GM18909 (cell line): Measurements from ENCODE around the gene HOMER2.
"Not testable (repeated sequence)": the region's sequence is repeated elsewhere in the genome, so short reads cannot be mapped to it uniquely, and the experiment has no call there.

Experiments used
- ATAC-seq: cut with Tn5 transposase; IDR thresholded peaks from one replicate; pipeline ENCODE4 v1.9.1; 2021; ENCODE audit warnings: mild to moderate bottlenecking; ENCODE audit not compliant: unreplicated experiment, poor library complexity

The HOMER2 gene

DNA sequence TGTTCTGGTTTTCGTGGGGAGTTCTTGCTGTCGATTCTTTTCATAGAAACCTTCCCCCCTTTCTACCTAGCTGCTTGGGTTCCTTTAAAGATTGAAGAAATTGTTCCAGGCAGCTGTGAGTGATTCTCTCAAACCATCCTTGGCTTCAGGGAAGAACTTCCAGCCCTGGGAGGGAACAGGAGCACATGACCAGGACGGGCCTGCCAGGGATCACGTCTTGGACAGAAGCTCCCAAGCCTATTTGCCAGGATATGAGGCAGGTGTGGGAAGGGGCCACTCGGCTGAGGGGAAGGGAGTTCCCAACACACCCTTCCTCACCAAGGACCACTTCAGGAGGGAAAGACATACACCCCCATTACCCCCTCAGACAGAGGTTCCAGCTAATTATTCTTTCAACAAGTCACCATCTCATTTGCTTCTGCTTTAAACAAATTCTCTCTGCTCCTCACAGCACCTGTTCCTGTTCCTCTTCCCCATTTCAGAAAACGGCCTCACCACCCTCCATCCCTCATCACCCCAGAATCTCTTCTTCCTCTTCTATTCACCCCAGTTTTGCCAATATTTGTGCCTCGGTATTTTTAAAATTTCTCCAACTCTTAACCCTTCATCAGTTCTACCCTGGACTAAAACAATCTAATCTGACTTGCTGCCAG lies 80.6 kb downstream of the HOMER2 start:
- ATAC-seq = no peak

DNA sequence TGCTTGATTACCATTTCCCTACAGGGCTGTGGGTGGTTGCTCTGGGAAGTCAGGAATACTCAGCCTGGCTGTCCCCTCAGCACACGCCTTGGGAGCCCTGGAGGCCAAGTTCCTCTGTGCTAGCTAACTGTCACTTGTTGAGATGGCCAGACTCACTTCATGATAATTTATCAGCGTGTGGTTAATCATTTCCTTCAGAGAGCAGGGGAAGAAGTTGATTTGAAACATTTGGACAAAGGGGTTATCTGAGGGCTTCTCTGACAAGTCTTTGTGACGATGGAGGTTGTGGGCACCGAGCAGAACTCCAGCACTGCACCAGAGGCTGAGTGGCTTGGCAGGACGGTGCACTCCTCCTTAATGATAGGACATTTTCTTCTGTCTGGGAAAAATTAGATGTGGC lies 81.2 kb downstream of the HOMER2 start:
- ATAC-seq = no peak

DNA sequence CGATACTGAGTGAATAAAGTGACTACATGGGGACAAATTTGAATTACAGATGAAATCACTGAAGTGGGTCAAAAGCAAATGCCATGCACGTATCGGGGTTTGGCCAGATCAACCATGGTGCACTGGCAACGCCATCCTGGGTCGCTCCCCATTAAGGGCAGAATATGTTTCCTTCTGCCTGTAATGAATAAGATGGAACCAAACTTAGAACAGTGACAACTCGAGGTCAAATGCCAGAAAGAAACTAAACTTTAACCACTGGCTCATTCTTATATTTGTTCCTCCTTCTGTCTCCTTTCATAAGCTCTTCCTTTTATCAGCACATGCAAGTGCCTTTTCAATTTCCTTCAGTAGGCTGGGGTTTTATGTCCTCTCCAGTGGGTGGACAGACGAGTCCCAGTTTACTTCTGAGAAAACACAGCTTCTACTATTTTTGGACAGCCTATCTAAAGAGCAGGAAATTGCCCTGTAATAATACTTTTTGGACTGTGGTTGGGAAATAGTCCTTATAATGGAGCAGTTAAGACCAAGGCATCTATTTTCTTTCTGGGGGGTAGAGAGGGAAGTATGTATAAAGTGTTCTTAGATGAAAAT lies 81.7 kb downstream of the HOMER2 start:
- no peak for ATAC-seq

DNA sequence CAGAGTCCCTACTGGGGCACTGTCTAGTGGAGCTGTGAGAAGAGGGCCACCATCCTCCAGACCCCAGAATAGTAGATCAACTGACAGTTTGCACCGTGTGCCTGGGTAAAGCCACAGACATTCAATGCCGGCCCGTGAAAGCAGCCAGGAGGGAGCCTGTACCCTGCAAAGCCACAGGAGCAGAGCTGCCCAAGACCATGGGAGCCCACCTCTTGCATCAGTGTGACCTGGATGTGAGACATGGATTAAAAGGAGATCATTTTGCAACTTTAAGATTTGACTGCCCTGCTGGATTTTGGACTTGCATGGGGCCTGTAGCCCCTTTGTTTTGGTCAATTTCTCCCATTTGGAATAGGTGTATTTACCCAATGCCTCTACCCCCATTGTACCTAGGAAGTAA lies 86.5 kb downstream of the HOMER2 start:
- ATAC-seq = not testable (repeated sequence)

DNA sequence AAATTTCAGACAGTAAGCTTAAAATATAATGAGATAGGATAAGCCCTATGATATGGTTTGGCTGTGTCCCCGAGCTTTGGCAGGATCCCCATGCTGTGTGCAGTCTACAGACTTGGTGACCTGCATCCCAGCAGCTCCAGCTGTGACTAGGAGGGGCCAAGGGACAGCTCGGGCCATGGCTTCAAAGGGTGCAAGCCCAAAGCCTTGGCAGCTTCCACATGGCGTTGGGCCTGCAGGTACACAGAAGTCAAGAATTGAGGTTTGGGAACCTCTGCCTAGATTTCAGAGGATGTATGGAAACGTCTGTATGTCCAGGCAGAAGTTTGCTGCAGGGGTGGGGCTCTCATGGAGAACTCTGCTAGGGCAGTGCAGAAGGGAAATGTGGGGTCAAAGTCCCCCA lies 86.9 kb downstream of the HOMER2 start:
- ATAC-seq = not testable (repeated sequence)

DNA sequence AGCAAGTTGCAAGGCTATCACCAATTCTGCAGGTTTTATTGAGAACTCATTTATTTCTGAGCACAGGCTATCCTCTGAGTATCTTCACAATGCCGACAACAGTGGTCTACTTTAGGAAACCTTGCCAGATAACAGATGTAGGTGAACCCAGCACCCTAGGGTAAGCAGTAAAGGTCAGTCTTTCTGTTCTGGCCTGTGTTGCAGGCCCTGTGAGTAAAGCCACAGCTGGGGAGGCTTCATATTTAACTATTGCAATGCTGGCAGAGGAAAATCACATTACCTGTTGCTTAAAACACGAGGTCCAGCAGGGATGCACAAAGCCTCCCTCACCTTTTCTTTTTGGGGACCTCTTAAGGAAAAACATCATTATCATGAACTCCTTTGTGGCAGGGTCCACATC lies 87.6 kb downstream of the HOMER2 start:
- no peak for ATAC-seq

DNA sequence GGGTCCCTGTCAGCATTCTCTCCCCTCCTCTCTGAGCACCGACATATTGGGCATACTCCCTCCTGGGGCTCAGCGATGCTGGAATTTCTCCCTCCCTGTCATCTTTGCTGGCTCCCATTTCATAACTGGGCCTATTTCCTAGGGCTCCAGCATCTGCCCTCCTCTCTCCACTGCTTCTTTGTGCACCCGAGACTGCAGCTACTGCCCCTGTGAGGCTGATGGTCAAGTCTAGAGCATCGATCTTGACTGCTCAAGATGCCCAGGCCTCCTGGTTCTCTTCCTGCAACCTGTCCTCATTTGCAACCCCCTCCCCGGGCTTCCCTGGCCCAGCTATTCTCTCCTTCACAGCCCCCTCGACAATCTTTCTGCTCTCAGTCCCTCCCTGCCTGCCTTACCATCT lies 89.6 kb downstream of the HOMER2 start:
- ATAC-seq = no peak

DNA sequence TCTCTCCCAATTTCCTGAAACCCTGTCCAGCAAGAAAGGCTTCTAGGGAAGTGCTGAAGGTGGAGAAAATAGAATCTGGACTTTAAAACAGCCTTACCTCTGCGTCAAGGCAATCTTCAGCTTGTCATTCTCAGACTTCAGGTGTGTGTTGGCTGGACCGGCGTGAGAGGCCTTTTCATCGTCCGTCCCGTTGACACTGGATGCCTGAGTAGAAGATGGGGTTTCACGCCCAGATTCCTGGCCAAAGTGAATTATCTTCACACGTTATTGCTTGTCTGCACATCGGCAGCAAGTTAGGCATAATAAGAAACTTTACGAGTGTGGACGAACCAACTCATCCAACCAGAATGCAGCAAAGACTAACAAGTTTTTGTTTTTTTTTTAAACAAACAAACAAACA lies 93.6 kb downstream of the HOMER2 start:
- ATAC-seq = no peak

DNA sequence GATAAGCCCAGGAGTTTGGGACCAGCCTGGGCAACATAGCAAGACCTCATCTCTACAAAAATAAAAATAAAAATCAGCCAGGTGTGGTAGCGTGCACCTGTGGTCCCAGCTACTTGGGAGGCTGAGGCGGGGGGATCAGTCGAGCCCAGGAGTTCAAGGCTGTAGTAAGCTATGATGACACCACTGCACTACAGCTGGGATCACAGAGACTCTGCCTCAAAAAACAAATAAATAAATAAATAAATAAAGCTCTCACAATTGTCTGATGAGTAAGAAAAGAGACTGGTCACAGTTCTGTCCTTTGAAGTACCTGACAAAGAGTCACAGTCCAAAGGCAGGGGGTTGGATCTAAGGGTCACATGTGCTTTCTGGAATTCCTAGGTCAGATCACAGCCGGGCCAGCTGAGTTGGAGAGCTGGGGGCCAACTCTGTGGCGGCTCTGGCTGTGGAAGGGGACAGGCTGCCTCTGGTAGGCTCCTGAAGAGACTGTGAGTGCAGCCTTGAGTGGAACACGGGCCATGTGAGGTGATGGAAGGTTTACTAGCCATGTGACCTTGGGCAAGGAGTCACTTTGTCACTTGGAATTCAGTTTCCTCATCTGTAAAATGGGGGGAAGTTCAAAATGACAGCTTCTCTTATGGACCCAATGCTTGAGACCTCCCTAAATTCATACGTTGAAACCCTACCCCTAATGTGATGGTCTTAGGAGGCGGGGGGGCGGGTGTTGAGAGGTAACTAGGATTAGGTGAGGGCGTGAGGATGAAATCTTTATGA lies 95.9 kb downstream of the HOMER2 start:
- no peak for ATAC-seq

DNA sequence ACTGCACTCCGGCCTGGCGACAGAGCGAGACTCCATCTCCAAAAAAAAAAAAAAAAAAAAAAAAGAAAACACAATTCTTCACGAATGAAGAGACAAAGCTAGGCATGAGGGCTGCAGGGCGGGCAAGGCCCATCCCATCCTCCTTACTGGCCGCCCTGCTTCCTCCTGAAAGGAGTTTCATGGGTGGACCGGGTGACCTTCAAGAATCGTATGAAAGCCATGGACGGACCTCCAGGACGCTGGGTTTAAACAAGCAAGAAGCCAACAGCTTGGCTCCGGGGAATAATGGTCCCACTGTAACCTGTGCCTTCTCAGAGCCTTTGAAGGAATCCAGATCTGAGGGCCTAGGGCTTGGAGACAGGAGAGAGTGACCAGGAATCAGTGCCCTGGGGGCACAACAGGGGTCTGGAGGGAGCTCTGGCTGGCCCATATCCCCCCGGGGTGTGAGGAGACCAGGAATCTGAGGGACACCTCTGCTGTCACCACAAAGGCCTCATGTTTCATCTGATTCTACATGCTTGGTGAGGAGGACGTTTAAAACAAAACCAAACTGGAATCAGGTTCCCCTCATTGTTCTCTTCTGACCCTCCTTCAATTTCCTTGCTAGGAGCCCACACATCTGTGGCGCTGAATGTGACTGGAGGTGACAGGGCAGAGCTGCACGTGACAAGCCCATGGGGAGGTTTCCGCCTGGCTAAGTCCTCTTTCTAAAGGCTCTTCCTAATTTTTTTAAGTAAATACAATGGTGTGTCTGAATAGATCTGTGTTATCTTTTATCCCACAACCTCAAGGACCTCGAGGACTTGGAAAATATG lies 97.0 kb downstream of the HOMER2 start:
- no peak for ATAC-seq

DNA sequence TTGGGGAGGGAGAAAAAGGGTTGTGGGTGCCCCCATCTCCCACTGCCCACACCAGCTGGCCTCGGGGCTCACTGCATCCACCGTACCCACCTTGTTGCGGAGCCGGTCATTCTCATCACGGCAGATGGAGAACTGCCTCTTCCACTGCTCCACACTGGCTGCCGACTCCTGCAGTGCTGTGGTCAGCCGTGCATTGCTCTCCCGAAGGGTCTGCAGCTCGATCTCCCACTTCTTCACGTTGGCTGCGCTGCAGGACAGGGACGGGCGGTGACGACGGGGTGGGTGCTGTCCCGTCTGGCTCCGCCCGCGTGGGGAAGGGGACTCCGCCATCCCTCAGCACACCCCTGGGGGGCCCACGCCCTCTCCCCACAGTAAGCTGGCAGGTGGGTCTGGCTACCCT lies 98.0 kb downstream of the HOMER2 start:
- no peak for ATAC-seq

DNA sequence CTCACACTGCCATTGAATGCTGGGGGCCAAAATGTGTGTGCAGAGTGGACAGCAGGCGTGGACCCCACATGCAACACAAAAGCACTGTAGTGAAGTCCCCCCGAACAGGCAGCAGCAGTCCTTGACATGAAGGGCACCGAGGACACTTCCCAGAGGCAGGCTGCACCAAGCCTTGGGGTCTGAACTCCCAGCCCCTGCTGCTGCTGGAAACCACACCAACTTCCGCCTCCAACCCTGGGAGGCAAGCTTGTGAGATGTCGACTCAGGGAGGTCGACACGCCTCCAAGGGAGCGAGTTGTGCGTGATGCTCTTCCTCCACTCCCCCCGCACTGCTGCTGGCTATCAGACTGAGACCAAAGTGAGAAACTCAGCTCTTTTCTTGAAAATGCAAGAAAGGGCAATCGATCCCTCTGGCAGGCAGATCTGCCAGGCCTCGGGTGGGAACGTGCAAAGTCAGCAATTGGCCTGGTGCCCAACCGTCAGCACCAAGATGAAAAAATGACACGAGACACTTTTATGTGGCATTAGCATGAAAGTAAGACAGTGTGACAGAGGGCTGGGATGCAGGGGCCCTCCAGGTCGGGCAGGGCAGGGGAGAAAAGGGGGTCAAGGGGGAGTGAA lies 99.5 kb downstream of the HOMER2 start:
- no peak for ATAC-seq

DNA sequence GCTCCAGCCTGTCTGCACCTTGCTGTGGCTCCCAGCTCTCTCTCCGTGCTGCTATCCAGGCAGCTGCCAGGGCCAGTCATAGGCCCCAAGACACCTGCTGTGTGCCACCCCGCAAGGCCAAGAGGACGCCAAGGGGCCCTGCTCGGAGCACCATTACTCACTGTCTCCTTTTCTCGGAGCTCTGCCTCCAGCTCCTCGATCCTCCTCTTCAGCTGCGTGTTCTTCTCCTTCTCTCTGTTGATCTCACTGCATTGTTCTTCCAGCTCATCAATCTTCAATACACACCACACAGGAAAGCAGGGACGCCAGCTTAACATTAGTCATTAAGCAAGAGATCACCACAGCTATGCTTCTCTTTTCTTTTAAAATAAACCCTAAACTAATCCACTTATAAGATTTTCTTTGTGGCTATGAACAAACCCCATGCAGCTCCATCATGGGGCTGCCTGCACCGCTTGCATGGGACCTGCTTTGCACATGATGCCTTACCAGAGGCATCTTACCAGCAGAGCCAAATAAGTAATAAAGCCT lies 100.5 kb downstream of the HOMER2 start:
- ATAC-seq = no peak

DNA sequence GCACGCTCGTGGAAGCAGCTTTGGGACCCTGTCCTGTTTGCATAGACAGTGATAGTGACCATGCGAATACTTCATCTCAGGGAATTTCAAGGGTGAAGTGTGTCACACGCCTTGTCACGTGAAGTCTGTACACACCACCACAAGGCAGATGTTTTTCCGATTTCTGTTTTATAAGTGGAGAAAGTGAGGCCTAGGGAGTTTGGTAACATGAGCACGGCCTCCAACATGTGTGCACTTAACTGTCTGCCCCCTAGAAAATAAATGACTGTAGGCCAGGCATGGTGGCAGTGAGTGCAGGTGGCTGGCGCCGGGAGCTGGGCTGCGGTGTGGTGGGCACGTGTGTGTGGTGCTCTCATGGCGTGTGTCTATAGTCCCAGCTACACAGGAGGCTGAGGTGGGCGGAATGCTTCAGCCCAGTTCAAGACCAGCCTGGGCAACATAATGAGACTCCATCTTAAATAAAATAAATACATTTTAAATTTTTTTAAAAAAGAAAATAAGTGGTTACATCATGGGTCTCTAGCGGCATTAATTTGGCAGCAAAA lies 101.1 kb downstream of the HOMER2 start:
- ATAC-seq = no peak

DNA sequence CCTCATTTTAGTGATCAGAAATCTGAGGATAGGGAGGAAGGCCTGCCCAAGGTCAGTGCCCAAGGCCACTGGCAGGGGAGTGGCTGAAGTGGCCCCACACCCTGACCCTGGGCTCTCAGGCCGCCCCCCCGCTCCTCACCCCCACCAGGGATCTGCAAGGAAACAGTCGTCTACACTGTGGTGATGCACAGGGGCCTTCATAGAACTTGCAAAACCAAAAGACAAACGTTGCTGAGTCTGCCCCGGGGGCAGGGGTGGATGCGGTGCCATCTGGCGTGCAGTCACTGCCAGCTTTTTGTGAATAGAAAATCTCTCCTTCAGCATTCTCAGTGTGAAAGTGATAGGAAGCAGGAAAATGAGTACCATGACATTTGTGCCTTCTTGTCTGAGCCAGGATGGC lies 101.8 kb downstream of the HOMER2 start:
- no peak for ATAC-seq

DNA sequence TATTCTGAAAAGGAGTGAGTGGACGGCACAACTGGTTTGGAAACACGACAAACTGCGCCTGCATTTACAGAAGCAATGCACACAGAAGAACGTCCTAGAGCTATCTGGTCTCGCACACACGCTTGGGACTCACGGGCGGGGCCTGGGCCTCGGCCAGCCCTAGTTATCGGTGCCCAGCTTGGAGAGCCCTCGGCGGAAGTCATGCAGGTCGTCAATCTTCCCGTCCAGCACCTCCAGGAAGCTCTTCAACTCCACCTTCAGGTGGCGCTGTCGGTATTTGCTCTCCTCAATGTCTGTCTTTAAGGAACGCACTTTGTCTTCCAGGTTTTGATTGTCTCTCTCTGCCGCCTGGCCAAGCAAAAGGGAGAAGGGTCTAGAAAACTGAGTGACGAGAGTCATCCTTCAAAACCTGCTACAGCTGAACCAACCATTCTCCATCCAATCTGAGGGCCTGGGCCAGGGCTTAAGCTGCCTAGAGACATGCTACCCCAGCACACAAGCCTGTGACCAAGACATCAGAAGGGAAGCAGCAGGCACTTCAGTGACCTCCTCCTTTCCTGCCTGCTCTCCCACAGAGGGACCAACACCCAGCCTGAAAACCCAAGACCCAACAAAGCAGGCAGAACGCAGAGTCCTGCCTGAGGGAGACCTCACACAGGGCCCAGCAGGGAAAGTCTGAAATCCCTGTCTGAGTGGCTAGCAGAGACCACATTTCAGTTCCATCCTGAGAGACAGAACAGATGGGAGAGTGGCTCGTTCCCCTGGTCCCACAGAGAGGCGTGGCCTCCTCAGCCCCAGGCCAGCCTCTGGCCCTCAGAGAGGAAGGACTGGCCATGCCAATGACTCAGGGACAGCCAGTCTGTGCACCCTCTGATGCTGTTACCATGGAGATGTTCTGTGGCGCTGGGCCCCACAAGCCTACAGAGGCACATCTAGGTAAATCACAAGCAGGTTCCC lies 102.7 kb downstream of the HOMER2 start:
- ATAC-seq = peak; percentile 63

DNA sequence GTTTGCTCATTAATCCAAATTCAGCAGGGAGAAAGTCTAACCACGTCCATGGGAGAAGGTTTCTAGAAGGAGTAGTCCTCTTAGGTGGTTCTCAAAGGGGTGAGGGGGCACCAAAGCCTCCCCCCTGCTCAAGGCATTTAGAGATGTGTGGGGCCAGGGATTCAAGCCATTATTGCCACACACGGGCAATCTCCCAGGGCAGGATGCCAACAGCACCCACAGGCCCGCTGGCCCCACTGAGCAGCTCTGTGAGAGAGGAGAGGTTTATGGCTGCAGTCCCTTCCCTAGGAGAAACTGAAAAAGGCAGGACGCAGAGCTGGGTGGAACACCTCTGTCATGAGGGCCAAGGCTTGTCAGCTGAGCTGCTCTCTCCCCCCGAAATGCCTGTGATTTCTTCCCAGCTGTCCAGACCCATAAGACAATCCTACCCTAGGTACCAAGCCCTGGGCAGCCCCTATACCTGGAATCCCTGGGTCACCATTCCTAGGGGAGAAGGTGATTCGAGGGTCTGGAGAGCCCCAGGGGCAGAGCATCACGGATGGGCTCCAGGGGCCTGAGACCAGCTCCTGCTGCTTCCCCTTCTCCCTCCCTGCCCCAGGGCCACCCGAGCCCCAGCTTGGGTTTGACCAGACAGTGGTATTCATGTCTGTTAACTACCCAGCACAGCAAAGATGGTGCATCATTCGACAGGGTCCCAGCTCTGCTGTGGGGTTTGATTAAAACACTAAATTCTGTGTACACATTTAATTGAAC lies 104.1 kb downstream of the HOMER2 start:
- no peak for ATAC-seq

DNA sequence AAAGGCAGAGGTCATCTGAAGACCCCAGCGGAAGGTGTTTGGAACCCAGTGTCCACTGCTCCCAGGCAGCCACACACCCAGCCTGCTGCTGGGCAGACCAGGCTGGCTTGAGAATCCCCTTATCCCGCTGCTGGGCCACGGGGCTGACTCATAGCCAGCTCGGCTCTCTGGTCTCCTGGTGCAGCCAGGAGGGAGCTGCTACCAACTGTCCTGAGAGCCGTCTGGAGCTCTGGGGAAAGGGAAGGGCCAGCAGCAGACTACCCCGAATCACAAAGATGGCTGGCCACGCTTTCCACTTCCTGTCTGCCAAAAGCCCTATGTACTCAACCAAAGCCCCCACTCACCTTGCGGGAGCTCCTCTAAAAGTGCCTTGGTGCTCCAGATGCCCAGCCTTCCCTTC lies 104.8 kb downstream of the HOMER2 start:
- ATAC-seq = no peak
